ENCODE data around the gene COL9A1. TPM values are rescaled to one million over a fixed set of nuclear protein-coding genes. Genes with fewer than 3 reads are reported as not detected.

Gene COL9A1
- total RNA-seq, 4 donors from 2014 or later = not detected

- Histone ChIP-seq H3K27me3 (no peaks in the 10 kb centered on the region), H3K4me1 (no peaks in the 10 kb centered on the region), H3K9me3 (no peaks in the 10 kb centered on the region), H3K4me3 (no peak overlapping the region), H3K36me3 (no peaks in the 10 kb centered on the region), H3K27ac (no peak overlapping the region)
- DNase-seq = no peak
- TF ChIP-seq POLR2A (IDR thresholded peaks at IDR 0.05) (no peak), CTCF (IDR thresholded peaks at IDR 0.05) (no peak)
These were observed 82.8 kb downstream of the COL9A1 start for GRCh38 chr6:70219943-70220613.

GRCh38 chr6:70216767-70217166, 86.1 kb downstream of the COL9A1 start:
- Histone ChIP-seq H3K4me3 (no peak overlapping the region), H3K9me3 (no peaks in the 10 kb centered on the region), H3K27me3 (no peaks in the 10 kb centered on the region), H3K27ac (no peak overlapping the region), H3K4me1 (no peaks in the 10 kb centered on the region), H3K36me3 (no peaks in the 10 kb centered on the region)
- no peak for DNase-seq
- TF ChIP-seq CTCF (IDR thresholded peaks at IDR 0.05) (no peak), POLR2A (IDR thresholded peaks at IDR 0.05) (no peak)

- Histone ChIP-seq H3K27me3 (no peaks in the 10 kb centered on the region), H3K4me1 (no peaks in the 10 kb centered on the region), H3K4me3 (no peak overlapping the region), H3K9me3 (no peaks in the 10 kb centered on the region), H3K36me3 (no peaks in the 10 kb centered on the region), H3K27ac (no peak overlapping the region)
- TF ChIP-seq CTCF (IDR thresholded peaks at IDR 0.05) (no peak), POLR2A (IDR thresholded peaks at IDR 0.05) (no peak)
- no peak for DNase-seq
These were observed 87.3 kb downstream of the COL9A1 start for GRCh38 chr6:70215460-70216108.

- no peaks in the 10 kb centered on the region for H3K36me3 ChIP-seq
- DNase-seq = no peak
- TF ChIP-seq POLR2A (IDR thresholded peaks at IDR 0.05) = no peak
- TF ChIP-seq CTCF (IDR thresholded peaks at IDR 0.05) = peak in 2 of 6 experiments; percentile 17 to 18
- no peaks in the 10 kb centered on the region for H3K4me1 ChIP-seq
- H3K4me3 ChIP-seq = no peak overlapping the region
- no peaks in the 10 kb centered on the region for H3K9me3 ChIP-seq
- H3K27me3 ChIP-seq = no peaks in the 10 kb centered on the region
- H3K27ac ChIP-seq = no peak overlapping the region
These were observed 92.4 kb downstream of the COL9A1 start for GRCh38 chr6:70210462-70210861.

GRCh38 chr6:70208235-70208790, 94.6 kb downstream of the COL9A1 start:
- Histone ChIP-seq H3K27ac (no peak overlapping the region), H3K4me3 (no peak overlapping the region), H3K9me3 (no peaks in the 10 kb centered on the region), H3K27me3 (no peaks in the 10 kb centered on the region), H3K4me1 (no peaks in the 10 kb centered on the region), H3K36me3 (no peaks in the 10 kb centered on the region)
- no peak for TF ChIP-seq CTCF (IDR thresholded peaks at IDR 0.05)
- no peak for TF ChIP-seq POLR2A (IDR thresholded peaks at IDR 0.05)
- DNase-seq = no peak
